HPDE6-E6E7 (cell line): ENCODE results near the gene FADS3.

Experiments used
- DNase-seq: peaks from one replicate; pipeline ENCODE4 v3.0.0; 2011; ENCODE audit warnings: missing footprints; ENCODE audit errors: extremely low spot score

The FADS3 gene

GRCh38 chr11:61855939-61856680 is 35.2 kb downstream of the FADS3 start:
- no peak for DNase-seq

- DNase-seq: no peak
Observed at GRCh38 chr11:61854966-61855714, 36.2 kb downstream of the FADS3 start.

- no peak for DNase-seq
Observed at GRCh38 chr11:61854206-61854895, 37.0 kb downstream of the FADS3 start.

- no peak for DNase-seq
Observed at GRCh38 chr11:61853698-61854169, 37.6 kb downstream of the FADS3 start.

- DNase-seq: no peak
Observed at GRCh38 chr11:61851900-61852295, 39.4 kb downstream of the FADS3 start.

GRCh38 chr11:61851113-61851899 is 40.0 kb downstream of the FADS3 start:
- DNase-seq: no peak

GRCh38 chr11:61850687-61851086 is 40.7 kb downstream of the FADS3 start:
- DNase-seq: no peak

GRCh38 chr11:61848631-61849030 is 42.7 kb downstream of the FADS3 start:
- no peak for DNase-seq

- no peak for DNase-seq
Observed at GRCh38 chr11:61847914-61848581, 43.3 kb downstream of the FADS3 start.

- DNase-seq: no peak
Observed at GRCh38 chr11:61846362-61847020, 44.9 kb downstream of the FADS3 start.

GRCh38 chr11:61844909-61845565 is 46.3 kb downstream of the FADS3 start:
- no peak for DNase-seq

- DNase-seq: no peak
Observed at GRCh38 chr11:61842528-61842820, 48.9 kb downstream of the FADS3 start.

GRCh38 chr11:61841636-61842527 is 49.5 kb downstream of the FADS3 start:
- DNase-seq: no peak

- no peak for DNase-seq
Observed at GRCh38 chr11:61840371-61840770, 51.0 kb downstream of the FADS3 start.

- no peak for DNase-seq
Observed at GRCh38 chr11:61839742-61840141, 51.6 kb downstream of the FADS3 start.

GRCh38 chr11:61838921-61839320 is 52.4 kb downstream of the FADS3 start:
- no peak for DNase-seq

- DNase-seq: no peak
Observed at GRCh38 chr11:61838501-61838900, 52.8 kb downstream of the FADS3 start.

- no peak for DNase-seq
Observed at GRCh38 chr11:61837411-61838005, 53.8 kb downstream of the FADS3 start.

GRCh38 chr11:61836193-61836592 is 55.2 kb downstream of the FADS3 start:
- no peak for DNase-seq
